A673 (cell line): ENCODE measurements around the gene PCBP1. TPM values are rescaled to one million over a fixed set of nuclear protein-coding genes. Genes with fewer than 3 reads are reported as not detected.

Source experiments
- BruUV-seq: library from RNA; stranded (reverse); fragments of 400-500 nt; replicated peaks from 2 replicates; lab custom pipeline; 2021; lab: Mats Ljungman, UMichigan
- CTCF ChIA-PET: fragments of 300-600 bp; sonication (Branson Sonifier 250); formaldehyde crosslinking; loops from one replicate; lab custom pipeline; 2022; ENCODE audit warnings: antibody characterized with exemption; lab: Charles Lee
- POLR2A ChIA-PET: fragments of 300-600 bp; sonication (Branson Sonifier 250); formaldehyde crosslinking; loops from one replicate; lab custom pipeline; 2022; ENCODE audit warnings: antibody characterized with exemption; ENCODE audit not compliant: low non-redundant PET; lab: Charles Lee
- DNase-seq: peaks from one replicate; pipeline ENCODE4 v3.0.0-alpha.2; 2015; ENCODE audit warnings: low spot score
- H3K27ac ChIP-seq: fragments of 200-600 bp; sonication (generic); 2 replicates; pipeline ENCODE4 v1.5.1; 2016; ENCODE audit warnings: mixed run types, low read depth, mild to moderate bottlenecking, mixed read lengths, antibody characterized with exemption, low read length; ENCODE audit not compliant: poor library complexity, severe bottlenecking
- H3K27me3 ChIP-seq: fragments of 200-600 bp; sonication (generic); replicated peaks from 2 replicates; pipeline ENCODE4 v1.6.1; 2017; ENCODE audit warnings: mixed run types, low read depth, mild to moderate bottlenecking, mixed read lengths, antibody characterized with exemption, low read length; ENCODE audit not compliant: insufficient read depth, poor library complexity
- H3K36me3 ChIP-seq: fragments of 200-600 bp; sonication (generic); 2 replicates; pipeline ENCODE4 v1.6.1; 2016; ENCODE audit warnings: mixed run types, mild to moderate bottlenecking, mixed read lengths, antibody characterized with exemption, low read length; ENCODE audit not compliant: insufficient read depth, poor library complexity, severe bottlenecking
- H3K4me1 ChIP-seq: fragments of 200-600 bp; sonication (generic); 2 replicates; pipeline ENCODE4 v1.6.1; 2017; ENCODE audit warnings: mixed run types, mild to moderate bottlenecking, mixed read lengths, antibody characterized with exemption, low read length; ENCODE audit not compliant: insufficient read depth, poor library complexity, severe bottlenecking
- H3K4me3 ChIP-seq: fragments of 200-600 bp; sonication (generic); 2 replicates; pipeline ENCODE4 v1.5.1; 2016; ENCODE audit warnings: low read depth, mixed run types, mild to moderate bottlenecking, mixed read lengths, low read length; ENCODE audit not compliant: poor library complexity, severe bottlenecking
- H3K9me3 ChIP-seq: fragments of 200-600 bp; sonication (generic); 2 replicates; pipeline ENCODE4 v1.6.1; 2016; ENCODE audit warnings: mixed run types, low read depth, mild to moderate bottlenecking, mixed read lengths, antibody characterized with exemption, low read length; ENCODE audit not compliant: poor library complexity, severe bottlenecking
- EZH2 ChIP-seq: fragments of 200-600 bp; sonication (generic); IDR thresholded peaks from 2 replicates; pipeline ENCODE4 v1.6.1; 2017; ENCODE audit warnings: borderline replicate concordance, low read depth, mild to moderate bottlenecking, mixed read lengths, antibody characterized with exemption, low read length; ENCODE audit not compliant: poor library complexity, severe bottlenecking
- intact Hi-C: fragments of 100-400 bp; cut with micrococcal nuclease; formaldehyde crosslinking; loops from one replicate; pipeline ENCODE4 v1.10.0; 2022; ENCODE audit not compliant: unreplicated experiment
- total RNA-seq: library from RNA; stranded (reverse); gene quantifications from 2 replicates; pipeline ENCODE4 v1.2.3, GENCODE V29; 2021
- TF ChIP-seq, protein P1 (sequence below): fragments of 300-800, 200-600 bp; sonication (generic); conservative IDR thresholded peaks from 2 replicates; pipeline ENCODE4 v1.5.1; 2017; ENCODE audit warnings: low read depth, mild to moderate bottlenecking, antibody characterized with exemption, low read length, moderate library complexity, mixed read lengths

The PCBP1 gene
- total RNA-seq, 1 experiment from 2014 or later: 350 TPM

DNA sequence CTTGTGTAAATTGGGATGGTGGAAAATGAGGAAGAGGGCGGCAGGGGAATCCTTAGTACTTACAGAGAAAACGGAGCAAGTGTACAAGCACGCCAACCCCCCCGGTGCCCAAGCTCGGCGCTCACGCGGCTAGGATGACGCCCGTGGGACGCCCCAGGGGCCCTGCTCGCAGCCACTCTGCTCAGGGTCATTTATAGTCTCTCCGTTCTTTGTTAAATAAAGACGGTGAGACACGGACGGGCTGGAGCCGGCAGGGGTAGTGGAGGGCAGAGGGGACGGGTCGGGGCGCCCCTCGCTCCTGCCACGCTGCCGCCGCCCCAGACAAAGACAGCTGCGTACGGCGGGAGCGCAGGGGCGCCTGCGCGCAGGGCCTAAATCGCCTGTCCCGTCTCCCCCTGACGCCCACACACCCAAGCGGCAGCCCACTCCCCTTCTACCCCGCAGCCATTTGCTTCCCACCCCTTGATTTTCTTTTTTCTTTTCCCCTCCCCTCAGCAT, 37.8 kb downstream of the PCBP1 start:
- ChIA-PET POLR2A (interaction anchor here (0.7 to 1.1 kb wide), 4 partner anchors 21 to 118 kb away, joined by 3 to 11 read pairs (median 6); no protein-coding TSS in a partner anchor), CTCF (interaction anchor here (0.7 kb wide), 2 partner anchors 18 to 812 kb away, joined by 6 read pairs; no protein-coding TSS in a partner anchor)
- Histone ChIP-seq H3K4me1 (peaks cover 23% of the 10 kb centered on the region), H3K27ac (peak overlapping the region; percentile 99), H3K36me3 (no peaks in the 10 kb centered on the region), H3K4me3 (peak overlapping the region; percentile 58), H3K27me3 (no peaks in the 10 kb centered on the region), H3K9me3 (no peaks in the 10 kb centered on the region)
- peak; percentile 80 for DNase-seq
- TF ChIP-seq, protein P1, sequence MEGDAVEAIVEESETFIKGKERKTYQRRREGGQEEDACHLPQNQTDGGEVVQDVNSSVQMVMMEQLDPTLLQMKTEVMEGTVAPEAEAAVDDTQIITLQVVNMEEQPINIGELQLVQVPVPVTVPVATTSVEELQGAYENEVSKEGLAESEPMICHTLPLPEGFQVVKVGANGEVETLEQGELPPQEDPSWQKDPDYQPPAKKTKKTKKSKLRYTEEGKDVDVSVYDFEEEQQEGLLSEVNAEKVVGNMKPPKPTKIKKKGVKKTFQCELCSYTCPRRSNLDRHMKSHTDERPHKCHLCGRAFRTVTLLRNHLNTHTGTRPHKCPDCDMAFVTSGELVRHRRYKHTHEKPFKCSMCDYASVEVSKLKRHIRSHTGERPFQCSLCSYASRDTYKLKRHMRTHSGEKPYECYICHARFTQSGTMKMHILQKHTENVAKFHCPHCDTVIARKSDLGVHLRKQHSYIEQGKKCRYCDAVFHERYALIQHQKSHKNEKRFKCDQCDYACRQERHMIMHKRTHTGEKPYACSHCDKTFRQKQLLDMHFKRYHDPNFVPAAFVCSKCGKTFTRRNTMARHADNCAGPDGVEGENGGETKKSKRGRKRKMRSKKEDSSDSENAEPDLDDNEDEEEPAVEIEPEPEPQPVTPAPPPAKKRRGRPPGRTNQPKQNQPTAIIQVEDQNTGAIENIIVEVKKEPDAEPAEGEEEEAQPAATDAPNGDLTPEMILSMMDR: no peak
- TF ChIP-seq EZH2: no peak
- intact Hi-C loops: loop anchor here (1.0 kb wide), 1 partner anchor 38 kb away; the partner anchor contains the start of gene PCBP1
- no TSS peak for BruUV-seq

DNA sequence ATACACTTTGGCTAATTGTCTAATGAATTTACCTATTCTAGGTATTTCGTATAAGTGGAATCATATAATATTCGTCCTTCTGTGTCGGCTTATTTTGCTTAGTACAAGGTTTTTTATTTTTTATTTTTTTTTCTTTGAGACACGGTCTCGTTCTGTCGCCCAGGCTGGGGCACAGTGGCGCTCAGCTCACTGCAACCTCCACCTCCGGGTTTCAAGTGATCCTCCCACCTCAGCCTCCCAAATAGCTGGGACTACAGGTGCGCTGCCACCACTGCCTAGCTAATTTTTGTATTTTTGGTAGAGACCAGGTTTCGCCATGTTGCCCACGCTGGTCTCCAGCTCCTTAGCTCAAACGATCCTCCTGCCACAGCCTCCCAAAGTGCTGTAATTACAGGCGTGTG, 38.2 kb downstream of the PCBP1 start:
- DNase-seq: no peak
- Histone ChIP-seq H3K36me3 (no peaks in the 10 kb centered on the region), H3K27ac (peak overlapping the region; percentile 99), H3K4me3 (peak overlapping the region; percentile 58), H3K4me1 (peaks cover 23% of the 10 kb centered on the region), H3K9me3 (no peaks in the 10 kb centered on the region), H3K27me3 (no peaks in the 10 kb centered on the region)
- intact Hi-C loops: no loop called here
- no TSS peak for BruUV-seq
- TF ChIP-seq, protein P1: no peak
- TF ChIP-seq EZH2: no peak
- ChIA-PET CTCF (no interaction called here), POLR2A (no interaction called here)

DNA sequence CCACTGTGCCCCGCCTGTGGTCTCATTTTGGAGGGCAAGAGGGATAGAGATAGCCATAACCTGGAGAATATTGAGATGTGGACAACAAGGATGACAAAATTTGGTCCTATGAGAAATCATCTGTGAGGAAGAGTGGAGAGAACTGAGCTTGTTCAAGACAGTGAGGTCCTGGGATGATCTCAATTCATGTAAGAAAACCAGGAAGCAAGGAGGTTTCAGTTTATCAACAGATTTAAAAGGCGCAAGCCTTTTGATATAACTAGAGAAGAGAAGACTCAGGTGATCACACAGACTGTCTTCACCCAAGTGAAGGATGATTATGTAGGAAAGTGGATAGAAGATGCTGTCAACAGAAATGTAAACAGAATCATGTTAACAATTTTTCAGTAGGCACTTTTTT, 39.1 kb downstream of the PCBP1 start:
- ChIA-PET POLR2A (no interaction called here), CTCF (no interaction called here)
- peak overlapping the region; percentile 5 for H3K27ac ChIP-seq
- H3K27me3 ChIP-seq: no peaks in the 10 kb centered on the region
- BruUV-seq: no TSS peak
- TF ChIP-seq EZH2: no peak
- TF ChIP-seq, protein P1: no peak
- intact Hi-C loops: no loop called here
- peaks cover 24% of the 10 kb centered on the region for H3K4me1 ChIP-seq
- H3K9me3 ChIP-seq: no peaks in the 10 kb centered on the region
- H3K4me3 ChIP-seq: no peak overlapping the region
- no peaks in the 10 kb centered on the region for H3K36me3 ChIP-seq
- no peak for DNase-seq
